ENCODE data around the gene RPL13.
"Not testable (repeated sequence)": the region's sequence is repeated elsewhere in the genome, so short reads cannot be mapped to it uniquely, and the experiment has no call there.

Gene RPL13

GRCh38 chr16:89562939-89563338 lies 2.5 kb downstream of the RPL13 start:
- no peak for DNase-seq (ENCODE audit: low read depth, low spot score)

- DNase-seq (ENCODE audit: low read depth, low spot score), result no peak
These were observed 3.3 kb downstream of the RPL13 start for GRCh38 chr16:89563639-89564392.

GRCh38 chr16:89564476-89565255 lies 4.2 kb downstream of the RPL13 start:
- no peak for DNase-seq (ENCODE audit: low read depth, low spot score)

DNA sequence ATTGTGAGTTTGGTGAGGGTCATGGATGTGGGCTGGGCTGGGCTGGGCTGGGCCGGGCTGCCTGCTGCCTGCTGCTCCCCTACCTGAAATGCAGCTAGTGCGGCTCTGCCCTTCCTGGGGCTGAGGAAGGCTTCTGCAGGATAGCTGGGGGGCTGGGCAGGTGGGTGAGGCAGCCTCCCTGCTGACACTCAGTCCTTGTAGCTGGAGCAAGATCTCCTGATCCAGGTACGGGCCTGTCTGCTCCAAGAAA lies 4.7 kb downstream of the RPL13 start:
- DNase-seq (ENCODE audit: low read depth, low spot score), result no peak

DNA sequence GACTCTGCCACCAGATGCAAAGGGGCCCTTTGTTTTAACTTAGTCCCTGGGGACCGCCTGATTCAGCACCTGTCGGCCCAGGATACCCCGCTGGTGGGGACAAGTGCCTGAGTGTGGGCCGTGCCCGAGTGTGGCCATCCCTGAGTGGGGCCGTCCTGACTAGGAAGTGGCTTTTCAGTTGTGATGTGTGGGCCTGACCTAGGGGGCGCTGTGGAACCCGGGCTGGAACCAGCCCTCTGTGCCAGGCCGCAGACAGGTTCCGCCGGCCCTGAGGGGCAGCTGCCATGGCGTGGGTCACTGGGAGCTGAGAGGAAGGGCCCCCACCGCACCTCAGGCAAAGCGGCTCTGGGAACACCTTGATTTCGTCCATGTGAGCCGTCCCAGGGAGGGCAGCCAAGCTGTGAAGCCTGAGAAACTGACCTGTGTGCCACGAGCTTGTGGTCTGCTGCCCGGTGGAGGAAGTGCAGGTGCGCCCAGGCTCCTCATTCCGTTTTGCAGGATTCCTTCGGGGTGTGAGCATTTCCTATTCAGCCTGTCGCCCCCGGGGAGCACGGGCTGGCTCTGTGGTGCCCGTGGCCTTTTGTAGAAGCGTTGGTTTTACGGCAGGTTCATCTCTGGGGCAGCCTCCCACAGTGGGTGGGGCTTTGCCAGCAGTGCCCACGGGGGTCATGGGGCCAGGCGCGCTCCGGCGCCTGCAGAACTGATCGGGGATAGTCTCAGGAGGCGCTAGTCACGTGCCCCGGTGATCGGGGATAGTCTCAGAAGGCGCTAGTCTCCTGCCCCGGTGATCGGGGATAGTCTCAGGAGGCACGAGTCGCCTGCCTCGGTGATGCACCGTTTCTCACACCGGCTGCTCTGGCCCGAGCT lies 5.3 kb downstream of the RPL13 start:
- no peak for DNase-seq (ENCODE audit: low read depth, low spot score)

DNA sequence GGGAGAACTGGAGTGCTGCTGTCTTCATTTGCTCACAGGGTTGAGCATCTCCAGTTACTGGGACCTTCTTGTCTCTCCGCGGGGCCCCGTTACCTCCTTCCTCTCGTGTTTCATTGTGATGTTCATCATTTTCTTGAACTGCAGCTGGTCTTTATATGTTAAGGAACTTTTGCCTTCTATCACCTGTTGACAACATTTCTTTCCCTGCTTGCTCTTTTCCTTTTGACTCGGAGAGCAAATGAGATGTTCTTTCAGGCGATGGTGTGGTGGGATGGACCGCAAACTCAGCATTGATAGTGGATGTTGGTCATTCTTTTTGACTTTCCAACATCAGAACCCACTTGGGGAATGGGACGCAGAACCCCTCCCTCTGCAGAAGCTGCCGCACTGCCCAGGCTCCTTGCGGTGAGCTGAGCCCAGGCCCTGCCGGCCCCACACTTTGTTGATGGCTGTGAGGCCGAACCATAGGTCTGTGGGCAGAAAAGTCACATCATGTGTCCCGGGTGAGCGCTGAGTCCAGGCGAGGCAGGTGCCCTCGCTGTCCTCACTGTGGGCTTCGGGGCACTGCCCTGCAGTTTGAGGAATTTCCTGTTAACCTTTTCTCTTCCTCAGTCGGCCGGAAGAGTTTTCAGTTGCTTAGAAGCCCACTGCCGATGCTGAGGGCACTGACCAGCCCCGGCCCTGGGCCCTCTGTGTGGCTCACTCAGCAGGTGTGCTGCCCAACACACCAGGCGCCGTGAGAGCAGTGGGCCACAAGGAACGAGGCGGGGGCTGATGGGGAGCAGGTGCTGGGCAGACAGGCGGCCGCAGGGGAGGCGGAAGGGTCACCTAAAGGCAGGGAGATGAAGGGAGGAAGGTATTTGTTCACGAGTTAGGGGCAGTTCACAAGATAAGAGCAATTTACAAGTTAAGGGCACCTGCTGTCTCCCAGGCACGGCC lies 7.4 kb downstream of the RPL13 start:
- DNase-seq (ENCODE audit: low read depth, low spot score), result no peak

- no peak for DNase-seq (ENCODE audit: low read depth, low spot score)
These were observed 9.2 kb downstream of the RPL13 start for GRCh38 chr16:89569506-89570341.

- DNase-seq (ENCODE audit: low read depth, low spot score), result no peak
These were observed 10.0 kb downstream of the RPL13 start for GRCh38 chr16:89570342-89570923.

DNA sequence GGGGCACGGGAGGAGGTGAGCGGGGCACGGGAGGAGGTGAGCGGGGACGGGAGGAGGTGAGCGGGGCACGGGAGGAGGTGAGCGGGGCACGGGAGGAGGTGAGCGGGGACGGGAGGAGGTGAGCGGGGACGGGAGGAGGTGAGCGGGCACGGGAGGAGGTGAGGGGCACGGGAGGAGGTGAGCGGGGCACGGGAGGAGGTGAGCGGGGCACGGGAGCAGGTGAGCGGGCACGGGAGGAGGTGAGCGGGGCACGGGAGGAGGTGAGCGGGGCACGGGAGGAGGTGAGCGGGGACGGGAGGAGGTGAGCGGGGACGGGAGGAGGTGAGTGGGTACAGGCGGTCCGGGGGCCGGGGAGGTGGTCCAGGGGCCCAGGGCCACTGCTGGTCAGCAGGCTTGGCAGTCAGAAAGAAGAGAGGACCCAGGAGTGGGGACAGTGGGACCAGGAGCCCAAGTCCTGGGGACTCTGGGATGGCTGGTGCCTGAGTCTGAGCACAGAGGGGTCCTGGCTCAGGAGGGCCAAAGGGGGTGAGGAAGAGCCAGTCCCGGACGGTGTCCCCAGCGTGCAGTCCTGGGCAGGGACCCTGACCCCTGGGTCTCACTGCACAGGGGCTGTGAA lies 10.6 kb downstream of the RPL13 start:
- DNase-seq (ENCODE audit: low read depth, low spot score), result not testable (repeated sequence)

GRCh38 chr16:89571636-89572035 lies 11.2 kb downstream of the RPL13 start:
- DNase-seq (ENCODE audit: low read depth, low spot score), result no peak

DNA sequence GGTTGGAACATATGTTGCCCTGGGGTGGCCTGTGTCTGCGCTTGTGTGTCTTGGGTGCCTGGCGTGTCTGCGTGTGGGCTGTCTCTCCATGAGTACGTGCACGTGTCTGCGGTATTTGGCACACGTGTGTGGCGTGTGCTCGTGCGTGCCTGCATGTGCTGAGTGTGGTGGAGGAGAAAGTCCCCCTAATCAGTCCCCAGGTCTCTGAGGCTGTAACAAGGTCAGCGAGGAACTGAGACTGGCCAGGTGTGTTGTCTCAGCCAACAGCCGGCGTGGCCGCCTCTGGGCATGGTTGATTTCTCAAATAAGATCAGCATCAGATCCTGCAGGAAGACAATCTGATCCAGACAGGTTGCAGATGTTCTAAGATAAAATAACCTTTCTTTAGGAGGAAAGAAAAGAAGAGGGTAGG lies 11.6 kb downstream of the RPL13 start:
- DNase-seq (ENCODE audit: low read depth, low spot score), result no peak

DNA sequence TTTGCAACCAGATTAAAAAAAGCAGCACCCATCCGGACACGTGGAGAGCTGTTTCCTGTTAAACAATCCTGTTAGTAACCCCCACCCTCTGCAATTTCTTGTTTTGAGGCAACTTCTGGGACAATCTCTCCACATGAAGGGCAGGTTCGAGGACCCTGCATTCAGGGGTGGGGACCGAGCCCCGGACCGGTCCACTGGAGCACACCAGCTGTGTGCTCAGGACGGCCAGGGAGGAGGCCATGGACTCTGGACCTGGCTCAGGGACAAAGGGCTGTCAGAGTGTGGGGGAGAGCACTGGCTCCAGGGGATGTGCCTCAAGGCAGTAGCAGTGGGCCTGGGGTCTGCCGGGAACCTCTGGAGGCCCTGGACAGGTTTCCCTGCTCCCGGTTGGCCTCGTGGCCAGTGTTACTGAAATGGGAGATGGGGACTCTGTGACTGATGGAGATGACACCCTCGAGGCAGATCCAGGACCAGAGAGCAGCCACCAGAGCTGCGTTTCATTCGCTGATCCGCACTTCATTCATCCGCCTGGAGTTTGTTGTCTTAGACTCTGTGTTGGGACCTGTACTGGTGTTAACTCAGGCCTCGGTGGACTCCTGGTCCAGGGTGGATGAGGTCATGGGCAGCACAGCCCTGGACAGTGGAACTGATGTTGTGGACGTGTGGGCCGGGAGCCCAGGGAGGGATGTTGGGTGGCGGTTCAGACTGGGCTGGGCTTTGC lies 12.2 kb downstream of the RPL13 start:
- no peak for DNase-seq (ENCODE audit: low read depth, low spot score)

DNA sequence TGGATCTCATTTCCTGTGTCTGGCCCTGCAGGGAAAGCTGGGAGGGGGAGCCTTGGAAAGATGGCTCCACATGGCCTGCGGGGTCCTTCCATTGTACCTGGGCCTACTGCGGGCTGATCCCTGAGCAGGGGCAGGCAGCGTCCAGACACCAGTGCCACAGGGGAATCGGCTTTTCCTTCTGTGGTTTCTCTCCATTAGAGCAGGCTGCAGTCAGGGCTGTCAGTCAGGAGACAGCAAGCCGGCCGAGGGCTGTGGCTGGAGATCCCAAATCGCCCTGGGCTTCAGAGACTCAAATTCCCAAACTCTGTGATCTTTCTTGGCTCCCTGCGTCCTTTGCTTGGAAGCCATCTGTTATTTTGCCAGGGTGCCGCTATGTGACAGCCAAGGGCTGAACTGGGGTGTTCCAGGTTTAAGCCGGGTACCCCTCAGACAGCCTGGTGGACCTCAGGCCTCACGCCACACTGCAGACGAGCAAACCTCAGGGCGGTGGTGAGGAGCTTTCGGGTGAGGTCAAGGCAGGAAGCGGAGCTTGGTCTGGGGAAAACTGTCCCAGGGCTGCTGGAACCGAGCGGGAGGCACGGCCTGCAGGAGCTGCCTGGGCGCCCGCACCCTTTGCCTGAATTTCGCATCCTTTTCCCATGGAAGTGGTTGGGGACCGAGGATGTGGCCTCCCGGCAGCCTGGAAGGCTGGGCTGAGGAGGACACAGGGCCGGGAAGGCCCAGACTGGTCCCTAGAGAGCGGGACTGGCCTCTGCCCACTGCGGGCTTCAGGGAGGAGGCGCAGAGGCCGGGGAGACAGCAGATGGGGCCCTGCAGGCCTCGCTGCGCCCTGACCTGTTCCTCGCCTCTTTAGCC lies 13.6 kb downstream of the RPL13 start:
- DNase-seq (ENCODE audit: low read depth, low spot score), result no peak

DNA sequence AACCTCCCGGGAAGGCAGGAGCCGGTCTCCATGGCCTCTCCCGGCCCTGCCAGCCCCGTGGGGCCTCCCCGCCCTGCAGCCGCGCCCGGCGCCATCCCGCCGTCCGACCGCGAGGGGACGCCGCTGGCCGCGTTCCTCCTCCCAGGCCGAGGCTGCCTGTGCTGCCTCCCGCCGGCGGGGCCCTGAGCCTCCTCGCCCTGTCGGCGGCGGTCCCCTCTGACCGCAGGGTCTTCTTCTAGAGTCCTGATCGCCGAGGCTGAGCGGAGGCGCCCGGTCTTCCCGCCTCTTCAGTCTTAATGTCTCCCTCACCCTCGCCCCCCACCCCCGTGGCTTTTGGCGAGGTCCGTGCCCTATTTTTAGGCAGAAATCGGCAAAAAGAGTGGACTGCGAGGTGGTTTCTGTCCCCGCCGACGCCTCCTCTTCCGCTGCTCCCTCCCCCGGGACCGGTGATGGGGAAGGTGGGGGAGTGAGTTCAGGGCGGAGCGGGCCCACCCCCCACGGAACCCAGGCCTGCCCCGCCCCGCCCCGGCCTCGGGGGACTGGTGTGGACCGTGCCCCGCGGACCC lies 14.3 kb downstream of the RPL13 start:
- no peak for DNase-seq (ENCODE audit: low read depth, low spot score)

DNA sequence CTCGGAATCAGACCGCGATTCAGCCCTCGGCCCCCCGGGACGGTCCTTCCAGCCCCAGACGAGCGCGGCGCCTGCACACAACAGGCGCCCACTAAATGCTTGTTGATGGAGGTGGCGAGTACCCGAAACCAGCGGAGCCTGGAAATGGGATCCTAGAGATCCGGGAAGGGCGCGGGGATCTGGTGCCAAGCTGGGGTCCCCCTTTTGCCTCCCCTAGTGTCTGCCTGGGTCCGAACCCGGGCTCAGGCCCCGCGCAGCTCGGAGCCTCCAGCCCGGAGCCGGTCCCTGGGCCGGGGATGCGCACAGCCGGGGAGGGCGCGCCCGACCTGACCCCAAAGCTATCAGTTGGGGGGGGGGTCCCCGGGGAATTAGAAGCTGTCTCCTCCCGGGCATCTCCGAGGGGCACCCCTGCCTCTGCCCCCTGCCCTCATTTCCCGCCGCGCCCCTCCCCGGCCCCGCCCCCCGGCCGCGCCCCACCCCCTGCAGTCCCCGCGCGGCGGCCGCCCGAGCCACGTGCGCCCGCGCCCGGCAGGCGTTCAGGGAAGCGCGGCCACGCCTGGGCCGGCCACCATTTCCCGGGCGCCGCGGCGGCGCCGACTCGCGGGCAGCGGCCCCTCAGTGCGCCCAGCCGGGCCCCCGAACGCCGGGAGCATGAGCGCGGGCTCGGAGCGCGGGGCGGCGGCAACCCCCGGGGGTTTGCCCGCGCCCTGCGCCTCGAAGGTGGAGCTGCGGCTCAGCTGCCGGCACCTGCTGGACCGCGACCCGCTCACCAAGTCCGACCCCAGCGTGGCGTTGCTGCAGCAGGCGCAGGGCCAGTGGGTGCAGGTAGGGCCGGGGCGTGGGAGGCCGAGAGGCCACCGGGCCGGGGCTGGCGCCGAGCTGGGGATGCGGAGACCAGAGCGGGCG lies 15.0 kb downstream of the RPL13 start, which contains the start of gene CPNE7:
Gene CPNE7, plus strand, starts transcription at position 512 of the 906 bp plus-strand sequence. Its CDS starts 140 bp downstream, at position 652.
- no peak for DNase-seq (ENCODE audit: low read depth, low spot score)

Data from smooth muscle cell of the brain vasculature (primary cell).